Esophagus squamous epithelium (tissue), 4 donors: ENCODE measurements around the gene DNAAF5.
A peak's percentile ranks its signal among the peaks of the same experiment; 100 is the strongest.

Experiments used
- CTCF ChIP-seq, 6 experiments: fragments of 450-650 bp in 4 of 6; fragments of 200-600 bp in 2 of 6; sonication (generic) in 2 of 6; IDR thresholded peaks; one replicate each; pipeline ENCODE4 v1.5.1; 2016 to 2019; ENCODE audit warnings: antibody characterized with exemption in 6 of 6, mild to moderate bottlenecking in 4 of 6, moderate library complexity in 4 of 6
- POLR2A ChIP-seq, 4 donors: fragments of 450-650 bp; IDR thresholded peaks; one replicate each; pipeline ENCODE4 v1.6.1; 2017; ENCODE audit warnings: antibody characterized with exemption in 4 of 4, mild to moderate bottlenecking in 4 of 4, moderate library complexity in 3 of 4

- TF ChIP-seq CTCF (IDR thresholded peaks at IDR 0.05), result peak; percentile 78 to 97 (median 90)
- no peak for TF ChIP-seq POLR2A (IDR thresholded peaks at IDR 0.05)
Measured at GRCh38 chr7:774161-775109, 47.9 kb downstream of the DNAAF5 start.
